ENCODE data around the gene BPIFB1.

BPIFB1 gene

GRCh38 chr20:33306228-33306627, 23.2 kb downstream of the BPIFB1 start:
- no peak for TF ChIP-seq CTCF (IDR thresholded peaks at IDR 0.05; ENCODE audit: insufficient read depth, missing control alignments)
- no peak for FAIRE-seq
- DNase-seq (ENCODE audit: insufficient read length, low spot score), result no peak

- FAIRE-seq (no peak), DNase-seq (ENCODE audit: insufficient read length, low spot score) (no peak)
- TF ChIP-seq CTCF (IDR thresholded peaks at IDR 0.05; ENCODE audit: insufficient read depth, missing control alignments), result no peak
These were observed 23.8 kb downstream of the BPIFB1 start for GRCh38 chr20:33306807-33307206.

GRCh38 chr20:33308668-33309067, 25.7 kb downstream of the BPIFB1 start:
- no peak for FAIRE-seq

GRCh38 chr20:33309631-33310030, 26.6 kb downstream of the BPIFB1 start:
- FAIRE-seq (no peak), DNase-seq (ENCODE audit: insufficient read length, low spot score) (no peak)
- no peak for TF ChIP-seq CTCF (IDR thresholded peaks at IDR 0.05; ENCODE audit: insufficient read depth, missing control alignments)

More at GRCh38 chr20:33308668-33309067, 25.7 kb downstream of the BPIFB1 start:
- DNase-seq (ENCODE audit: insufficient read length, low spot score), result no peak
- no peak for TF ChIP-seq CTCF (IDR thresholded peaks at IDR 0.05; ENCODE audit: insufficient read depth, missing control alignments)

GRCh38 chr20:33310327-33310899, 27.4 kb downstream of the BPIFB1 start:
- DNase-seq (ENCODE audit: insufficient read length, low spot score), result no peak
- TF ChIP-seq CTCF (IDR thresholded peaks at IDR 0.05; ENCODE audit: insufficient read depth, missing control alignments), result no peak
- FAIRE-seq, result no peak

- no peak for DNase-seq (ENCODE audit: insufficient read length, low spot score)
- FAIRE-seq, result no peak
- TF ChIP-seq CTCF (IDR thresholded peaks at IDR 0.05; ENCODE audit: insufficient read depth, missing control alignments), result no peak
These were observed 28.0 kb downstream of the BPIFB1 start for GRCh38 chr20:33311011-33311410.

GRCh38 chr20:33311996-33312395, 29.0 kb downstream of the BPIFB1 start:
- no peak for TF ChIP-seq CTCF (IDR thresholded peaks at IDR 0.05; ENCODE audit: insufficient read depth, missing control alignments)
- no peak for FAIRE-seq
- DNase-seq (ENCODE audit: insufficient read length, low spot score), result no peak

All from D721Med (cell line).